HUES48 (cell line): ENCODE results near the gene OGFRL1.
"Not testable (repeated sequence)": the region's sequence is repeated elsewhere in the genome, so short reads cannot be mapped to it uniquely, and the experiment has no call there.

Source experiments
- H3K27ac ChIP-seq: one replicate; pipeline ENCODE4 v1.7.0; 2013; ENCODE audit warnings: low read depth, low read length, inconsistent platforms
- H3K27me3 ChIP-seq: 2 replicates; pipeline ENCODE4 v1.6.1; 2013; ENCODE audit warnings: mild to moderate bottlenecking, low read length; ENCODE audit not compliant: control insufficient read depth, insufficient read depth
- H3K36me3 ChIP-seq: 2 replicates; pipeline ENCODE4 v1.6.1; 2013; ENCODE audit warnings: low read length; ENCODE audit not compliant: control insufficient read depth, insufficient read depth
- H3K4me1 ChIP-seq: 2 replicates; pipeline ENCODE4 v1.6.1; 2013; ENCODE audit warnings: mild to moderate bottlenecking, low read length; ENCODE audit not compliant: control insufficient read depth, insufficient read depth
- H3K4me3 ChIP-seq: 2 replicates; pipeline ENCODE4 v1.5.1; 2013; ENCODE audit warnings: mild to moderate bottlenecking, low read depth, low read length
- H3K9ac ChIP-seq: 2 replicates; pipeline ENCODE4 v1.6.1; 2013; ENCODE audit warnings: mild to moderate bottlenecking, low read depth, low read length, moderate library complexity
- H3K9me3 ChIP-seq: 2 replicates; pipeline ENCODE4 v1.6.1; 2013; ENCODE audit warnings: low read length; ENCODE audit not compliant: control insufficient read depth, insufficient read depth

Gene OGFRL1

GRCh38 chr6:71258078-71258866 lies 30.3 kb upstream of the OGFRL1 start:
- H3K9ac ChIP-seq, result no peak overlapping the region
- no peak overlapping the region for H3K27ac ChIP-seq

GRCh38 chr6:71259888-71260604 lies 28.6 kb upstream of the OGFRL1 start:
- H3K9me3 ChIP-seq, result no peaks in the 10 kb centered on the region
- H3K36me3 ChIP-seq, result no peaks in the 10 kb centered on the region
- no peaks in the 10 kb centered on the region for H3K27me3 ChIP-seq
- H3K27ac ChIP-seq, result no peak overlapping the region
- H3K9ac ChIP-seq, result no peak overlapping the region
- H3K4me1 ChIP-seq, result peaks cover 5% of the 10 kb centered on the region; the same call in 1 of the 2 replicates
- H3K4me3 ChIP-seq, result no peak overlapping the region

More at GRCh38 chr6:71258078-71258866, 30.3 kb upstream of the OGFRL1 start:
- Histone ChIP-seq H3K9me3 (no peaks in the 10 kb centered on the region), H3K4me1 (peaks cover 13% of the 10 kb centered on the region; the same call in 1 of the 2 replicates), H3K27me3 (no peaks in the 10 kb centered on the region), H3K4me3 (no peak overlapping the region), H3K36me3 (no peaks in the 10 kb centered on the region)

- H3K4me1 ChIP-seq, result peaks cover 5% of the 10 kb centered on the region; the same call in 1 of the 2 replicates
- H3K27me3 ChIP-seq, result no peaks in the 10 kb centered on the region
- H3K9ac ChIP-seq, result no peak overlapping the region
- H3K9me3 ChIP-seq, result peaks cover 3% of the 10 kb centered on the region; the same call in 1 of the 2 replicates
- no peak overlapping the region for H3K4me3 ChIP-seq
- no peaks in the 10 kb centered on the region for H3K36me3 ChIP-seq
- H3K27ac ChIP-seq, result no peak overlapping the region
Observed at GRCh38 chr6:71262914-71263313, 25.7 kb upstream of the OGFRL1 start.

- H3K4me1 ChIP-seq, H3K4me3 ChIP-seq, H3K27me3 ChIP-seq, H3K36me3 ChIP-seq, H3K9ac ChIP-seq, H3K27ac ChIP-seq: not testable (repeated sequence)
- H3K9me3 ChIP-seq, result peaks cover 37% of the 10 kb centered on the region
Observed at GRCh38 chr6:71266392-71266791, 22.2 kb upstream of the OGFRL1 start.

GRCh38 chr6:71268735-71269437 lies 19.7 kb upstream of the OGFRL1 start:
- Histone ChIP-seq H3K9ac (no peak overlapping the region), H3K36me3 (no peaks in the 10 kb centered on the region), H3K27me3 (no peaks in the 10 kb centered on the region), H3K27ac (no peak overlapping the region), H3K4me1 (no peaks in the 10 kb centered on the region), H3K9me3 (peaks cover 38% of the 10 kb centered on the region), H3K4me3 (no peak overlapping the region)

GRCh38 chr6:71277926-71278600 lies 10.5 kb upstream of the OGFRL1 start:
- H3K27ac ChIP-seq, result no peak overlapping the region
- H3K9ac ChIP-seq, result no peak overlapping the region
- no peaks in the 10 kb centered on the region for H3K9me3 ChIP-seq
- no peak overlapping the region for H3K4me3 ChIP-seq
- H3K27me3 ChIP-seq, result no peaks in the 10 kb centered on the region
- no peaks in the 10 kb centered on the region for H3K36me3 ChIP-seq
- no peaks in the 10 kb centered on the region for H3K4me1 ChIP-seq

GRCh38 chr6:71279321-71279720 lies 9.3 kb upstream of the OGFRL1 start:
- Histone ChIP-seq H3K4me3 (no peak overlapping the region), H3K9ac (no peak overlapping the region), H3K36me3 (no peaks in the 10 kb centered on the region), H3K27ac (no peak overlapping the region), H3K4me1 (no peaks in the 10 kb centered on the region), H3K9me3 (no peaks in the 10 kb centered on the region), H3K27me3 (no peaks in the 10 kb centered on the region)

- Histone ChIP-seq H3K9ac (no peak overlapping the region), H3K9me3 (no peaks in the 10 kb centered on the region), H3K4me3 (no peak overlapping the region), H3K4me1 (no peaks in the 10 kb centered on the region), H3K36me3 (no peaks in the 10 kb centered on the region), H3K27ac (no peak overlapping the region), H3K27me3 (no peaks in the 10 kb centered on the region)
Observed at GRCh38 chr6:71279740-71280139, 8.9 kb upstream of the OGFRL1 start.

- Histone ChIP-seq H3K27ac (no peak overlapping the region), H3K27me3 (no peaks in the 10 kb centered on the region), H3K9ac (no peak overlapping the region), H3K36me3 (no peaks in the 10 kb centered on the region), H3K4me1 (no peaks in the 10 kb centered on the region), H3K9me3 (no peaks in the 10 kb centered on the region), H3K4me3 (no peak overlapping the region)
Observed at GRCh38 chr6:71280701-71281100, 7.9 kb upstream of the OGFRL1 start.

GRCh38 chr6:71284785-71285184 lies 3.8 kb upstream of the OGFRL1 start:
- H3K4me3 ChIP-seq, result no peak overlapping the region
- peaks cover 2% of the 10 kb centered on the region; the same call in 1 of the 2 replicates for H3K27me3 ChIP-seq
- H3K27ac ChIP-seq, result no peak overlapping the region
- no peak overlapping the region for H3K9ac ChIP-seq
- peaks cover 9% of the 10 kb centered on the region for H3K4me1 ChIP-seq
- no peaks in the 10 kb centered on the region for H3K36me3 ChIP-seq
- no peaks in the 10 kb centered on the region for H3K9me3 ChIP-seq
